Measurements from ENCODE around the gene E2F4.

The E2F4 gene

GRCh38 chr16:67165121-67166078 lies 26.6 kb upstream of the E2F4 start:
- Histone ChIP-seq H3K79me2 (ENCODE audit: insufficient read depth, low read length) (no peaks in the 10 kb centered on the region), H3K27me3 (ENCODE audit: insufficient read depth, low read length, poor library complexity, severe bottlenecking) (no peaks in the 10 kb centered on the region), H3K4me2 (ENCODE audit: low read depth, low read length, poor library complexity, severe bottlenecking) (no peak overlapping the region), H3K9me3 (ENCODE audit: insufficient read depth, low read depth, low read length) (no peaks in the 10 kb centered on the region), H3K9ac (ENCODE audit: low read depth, low read length, poor library complexity, severe bottlenecking) (no peak overlapping the region), H3K4me1 (ENCODE audit: insufficient read depth, low read length, poor library complexity, severe bottlenecking) (peaks cover 13% of the 10 kb centered on the region), H4K20me1 (ENCODE audit: insufficient read depth, low read length, poor library complexity, severe bottlenecking) (no peaks in the 10 kb centered on the region), H2AFZ (ENCODE audit: low read length) (no peak overlapping the region), H3F3A (ENCODE audit: low read depth) (no peaks in the 10 kb centered on the region), H3K4me3 (ENCODE audit: low read length, poor library complexity, severe bottlenecking) (no peak overlapping the region), H3K36me3 (ENCODE audit: insufficient read depth, low read length) (no peaks in the 10 kb centered on the region), H3K9me2 (replicated peaks; ENCODE audit: low read depth, low read length) (no peaks in the 10 kb centered on the region)
- TF ChIP-seq EZH2phosphoT487 (IDR thresholded peaks at IDR 0.05; ENCODE audit: borderline replicate concordance) = no peak
- TF ChIP-seq CTCF (conservative IDR thresholded peaks at IDR 0.05; ENCODE audit: low read length) = no peak

- no peaks in the 10 kb centered on the region for H3K27me3 ChIP-seq (ENCODE audit: insufficient read depth, low read length, poor library complexity, severe bottlenecking)
- peaks cover 13% of the 10 kb centered on the region for H3K4me1 ChIP-seq (ENCODE audit: insufficient read depth, low read length, poor library complexity, severe bottlenecking)
- no peak overlapping the region for H2AFZ ChIP-seq (ENCODE audit: low read length)
- H3K4me2 ChIP-seq (ENCODE audit: low read depth, low read length, poor library complexity, severe bottlenecking) = no peak overlapping the region
- TF ChIP-seq EZH2phosphoT487 (IDR thresholded peaks at IDR 0.05; ENCODE audit: borderline replicate concordance) = no peak
- TF ChIP-seq CTCF (conservative IDR thresholded peaks at IDR 0.05; ENCODE audit: low read length) = no peak
- no peaks in the 10 kb centered on the region for H3K36me3 ChIP-seq (ENCODE audit: insufficient read depth, low read length)
- no peak overlapping the region for H3K9ac ChIP-seq (ENCODE audit: low read depth, low read length, poor library complexity, severe bottlenecking)
- H3K4me3 ChIP-seq (ENCODE audit: low read length, poor library complexity, severe bottlenecking) = no peak overlapping the region
- no peaks in the 10 kb centered on the region for H3F3A ChIP-seq (ENCODE audit: low read depth)
- H4K20me1 ChIP-seq (ENCODE audit: insufficient read depth, low read length, poor library complexity, severe bottlenecking) = no peaks in the 10 kb centered on the region
- H3K9me3 ChIP-seq (ENCODE audit: insufficient read depth, low read depth, low read length) = no peaks in the 10 kb centered on the region
- H3K79me2 ChIP-seq (ENCODE audit: insufficient read depth, low read length) = no peaks in the 10 kb centered on the region
- no peaks in the 10 kb centered on the region for H3K9me2 ChIP-seq (replicated peaks; ENCODE audit: low read depth, low read length)
Measured at GRCh38 chr16:67166110-67166547, 25.8 kb upstream of the E2F4 start.

- Histone ChIP-seq H3K9ac (ENCODE audit: low read depth, low read length, poor library complexity, severe bottlenecking) (no peak overlapping the region), H3K9me3 (ENCODE audit: insufficient read depth, low read depth, low read length) (no peaks in the 10 kb centered on the region), H3F3A (ENCODE audit: low read depth) (no peaks in the 10 kb centered on the region), H3K36me3 (ENCODE audit: insufficient read depth, low read length) (no peaks in the 10 kb centered on the region), H3K9me2 (replicated peaks; ENCODE audit: low read depth, low read length) (no peaks in the 10 kb centered on the region), H3K4me2 (ENCODE audit: low read depth, low read length, poor library complexity, severe bottlenecking) (no peak overlapping the region), H3K4me1 (ENCODE audit: insufficient read depth, low read length, poor library complexity, severe bottlenecking) (peaks cover 13% of the 10 kb centered on the region), H3K4me3 (ENCODE audit: low read length, poor library complexity, severe bottlenecking) (no peak overlapping the region), H4K20me1 (ENCODE audit: insufficient read depth, low read length, poor library complexity, severe bottlenecking) (no peaks in the 10 kb centered on the region), H3K27me3 (ENCODE audit: insufficient read depth, low read length, poor library complexity, severe bottlenecking) (no peaks in the 10 kb centered on the region), H2AFZ (ENCODE audit: low read length) (no peak overlapping the region), H3K79me2 (ENCODE audit: insufficient read depth, low read length) (no peaks in the 10 kb centered on the region)
- TF ChIP-seq CTCF (conservative IDR thresholded peaks at IDR 0.05; ENCODE audit: low read length) (no peak), EZH2phosphoT487 (IDR thresholded peaks at IDR 0.05; ENCODE audit: borderline replicate concordance) (no peak)
Measured at GRCh38 chr16:67166598-67167168, 25.3 kb upstream of the E2F4 start.
